GM19023 (cell line): ENCODE results near the gene NUMB.

Source experiments
- ATAC-seq: cut with Tn5 transposase; IDR thresholded peaks from one replicate; pipeline ENCODE4 v1.9.1; 2021; ENCODE audit warnings: mild to moderate bottlenecking, moderate library complexity; ENCODE audit not compliant: unreplicated experiment

NUMB gene

DNA sequence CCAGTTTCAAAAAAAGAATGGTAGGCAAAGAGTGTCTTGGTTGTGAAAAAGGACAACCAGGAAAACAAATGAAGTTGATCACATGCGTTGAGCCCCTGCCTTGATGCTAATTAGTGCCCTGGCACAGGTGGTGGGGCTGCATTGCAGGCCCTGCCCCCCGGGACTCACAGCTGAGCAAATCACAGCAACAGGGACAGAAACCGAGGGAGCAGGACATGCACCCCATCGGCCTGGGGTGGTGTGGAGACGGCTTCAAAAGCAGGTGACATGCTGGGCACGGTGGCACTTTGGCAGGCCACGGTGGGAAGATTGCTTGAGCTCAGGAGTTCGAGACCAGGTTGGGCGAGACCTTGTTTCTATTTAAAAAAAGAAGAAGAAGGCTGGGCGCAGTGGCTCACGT lies 222.2 kb downstream of the NUMB start:
- ATAC-seq = no peak

DNA sequence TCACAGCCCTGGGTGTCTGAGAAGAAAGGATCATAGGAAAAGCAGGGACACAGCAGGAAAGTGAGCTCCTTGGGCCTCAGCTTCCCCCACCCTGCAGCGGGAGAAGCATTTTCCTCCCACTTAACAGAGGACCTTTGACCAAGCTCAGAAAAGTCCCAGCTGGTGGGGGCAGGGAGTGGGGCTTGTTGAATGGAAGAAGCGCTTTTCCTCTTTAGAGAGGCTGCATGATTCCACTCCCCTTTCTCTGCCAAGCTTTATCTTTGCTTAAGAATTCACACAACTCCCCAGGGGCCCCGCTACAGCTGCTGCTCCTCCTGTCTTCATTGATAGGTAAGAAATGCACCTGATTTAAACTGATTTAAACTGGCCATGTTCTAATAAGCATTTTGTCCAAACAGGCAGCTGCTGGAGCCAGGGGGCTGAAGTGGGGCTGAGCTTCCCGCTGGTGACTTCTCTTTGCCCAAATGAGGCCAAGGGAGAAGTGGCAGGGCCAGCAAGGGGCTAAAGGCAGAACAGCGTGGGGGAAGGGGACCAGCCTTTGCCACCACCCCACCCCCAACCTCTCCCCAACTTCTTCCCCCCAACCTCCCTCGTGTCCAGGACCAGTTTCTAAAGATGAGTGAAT lies 222.7 kb downstream of the NUMB start:
- no peak for ATAC-seq

DNA sequence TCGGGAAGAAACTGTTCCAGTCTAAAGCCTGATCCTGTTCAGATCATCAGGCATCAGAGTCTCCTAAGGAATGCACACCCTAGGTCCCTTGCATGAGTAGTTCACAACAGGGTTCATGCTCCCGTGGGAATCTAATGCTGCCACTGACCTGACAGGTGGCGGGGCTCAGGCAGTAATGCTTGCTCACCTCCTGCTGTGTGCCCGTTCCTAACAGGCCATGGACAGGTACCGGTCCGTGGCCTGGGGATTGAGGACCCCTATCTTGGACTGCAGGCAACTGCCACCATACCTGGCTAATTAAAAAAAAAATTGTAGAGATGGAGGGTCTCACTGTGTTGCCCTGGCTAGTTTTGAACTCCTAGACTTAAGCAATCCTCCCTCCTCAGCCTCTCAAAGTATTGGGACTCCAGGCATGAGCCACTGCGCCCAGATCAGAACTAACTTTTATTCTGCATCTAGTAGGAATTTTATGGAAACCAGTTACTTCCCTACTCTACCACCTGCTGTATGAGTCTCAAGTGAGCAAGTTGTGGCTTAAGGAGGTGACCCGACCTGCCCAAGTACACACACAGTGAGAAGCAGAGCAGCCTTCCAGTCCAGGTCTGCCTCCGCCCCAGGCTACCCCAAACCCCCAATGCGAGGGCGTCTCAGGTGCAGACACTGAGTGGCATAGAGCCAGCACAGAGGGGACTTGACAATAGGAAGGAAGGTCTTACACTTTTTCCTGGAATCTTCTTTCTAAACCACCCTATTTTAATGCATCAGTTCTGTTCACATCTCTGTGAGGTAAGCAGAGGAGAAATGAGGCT lies 223.6 kb downstream of the NUMB start:
- no peak for ATAC-seq

DNA sequence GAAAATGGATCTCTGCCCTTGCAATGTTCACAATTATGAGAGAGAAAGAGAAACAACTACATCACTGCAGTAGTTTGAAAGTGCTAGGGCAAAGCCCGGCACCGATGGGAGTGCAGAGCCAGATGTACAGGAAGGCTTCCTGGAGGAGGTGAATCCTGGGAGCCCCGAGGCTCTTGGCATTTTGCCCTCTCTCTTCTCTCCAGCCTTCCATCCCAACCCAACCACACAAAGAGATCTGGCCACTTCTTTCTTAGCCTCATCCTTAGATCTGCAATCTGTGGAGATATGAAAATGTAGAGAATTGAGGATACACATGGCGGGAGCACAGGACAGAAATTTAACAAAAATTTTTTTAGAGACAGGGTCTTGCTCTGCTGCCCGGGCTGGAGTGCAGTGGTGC lies 224.3 kb downstream of the NUMB start:
- no peak for ATAC-seq

DNA sequence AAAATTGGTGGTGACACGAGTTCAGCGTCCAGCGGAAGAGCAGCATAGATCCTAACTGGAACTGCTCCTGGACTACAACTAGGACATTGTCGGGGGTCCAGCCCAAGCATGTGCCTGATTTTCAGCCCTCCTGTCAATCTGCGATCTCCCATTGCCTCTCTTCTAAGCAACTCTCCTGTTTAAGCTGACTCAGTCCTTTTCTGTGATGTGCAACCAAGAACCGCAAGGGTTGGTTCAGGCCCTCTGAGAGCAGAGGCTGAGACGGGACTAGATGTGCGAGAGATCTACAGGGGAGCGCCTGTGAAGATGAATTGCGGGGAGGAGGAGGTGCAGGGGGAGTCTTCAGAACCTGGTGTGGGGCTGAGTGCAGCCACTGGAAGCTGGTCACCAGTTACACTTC lies 224.8 kb downstream of the NUMB start:
- ATAC-seq = no peak

DNA sequence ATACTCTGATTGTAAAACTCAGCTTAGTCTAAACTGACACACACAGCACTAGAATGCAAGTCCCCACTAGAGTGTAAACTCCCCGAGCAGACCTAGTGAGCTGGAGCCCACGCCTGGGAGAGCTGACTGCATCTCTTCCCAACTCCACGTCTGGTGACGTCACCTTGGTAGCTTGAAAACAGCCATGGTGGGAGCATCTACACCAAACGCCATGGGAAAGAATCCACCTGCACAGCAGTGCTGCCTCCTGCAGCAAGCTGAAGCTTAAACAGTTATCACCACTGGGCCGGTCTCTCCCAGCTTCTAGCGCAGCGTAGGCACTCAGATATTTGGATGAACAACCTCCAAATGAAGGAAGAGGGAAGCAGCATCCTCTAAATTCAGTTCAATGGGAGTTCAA lies 225.4 kb downstream of the NUMB start:
- ATAC-seq = no peak

DNA sequence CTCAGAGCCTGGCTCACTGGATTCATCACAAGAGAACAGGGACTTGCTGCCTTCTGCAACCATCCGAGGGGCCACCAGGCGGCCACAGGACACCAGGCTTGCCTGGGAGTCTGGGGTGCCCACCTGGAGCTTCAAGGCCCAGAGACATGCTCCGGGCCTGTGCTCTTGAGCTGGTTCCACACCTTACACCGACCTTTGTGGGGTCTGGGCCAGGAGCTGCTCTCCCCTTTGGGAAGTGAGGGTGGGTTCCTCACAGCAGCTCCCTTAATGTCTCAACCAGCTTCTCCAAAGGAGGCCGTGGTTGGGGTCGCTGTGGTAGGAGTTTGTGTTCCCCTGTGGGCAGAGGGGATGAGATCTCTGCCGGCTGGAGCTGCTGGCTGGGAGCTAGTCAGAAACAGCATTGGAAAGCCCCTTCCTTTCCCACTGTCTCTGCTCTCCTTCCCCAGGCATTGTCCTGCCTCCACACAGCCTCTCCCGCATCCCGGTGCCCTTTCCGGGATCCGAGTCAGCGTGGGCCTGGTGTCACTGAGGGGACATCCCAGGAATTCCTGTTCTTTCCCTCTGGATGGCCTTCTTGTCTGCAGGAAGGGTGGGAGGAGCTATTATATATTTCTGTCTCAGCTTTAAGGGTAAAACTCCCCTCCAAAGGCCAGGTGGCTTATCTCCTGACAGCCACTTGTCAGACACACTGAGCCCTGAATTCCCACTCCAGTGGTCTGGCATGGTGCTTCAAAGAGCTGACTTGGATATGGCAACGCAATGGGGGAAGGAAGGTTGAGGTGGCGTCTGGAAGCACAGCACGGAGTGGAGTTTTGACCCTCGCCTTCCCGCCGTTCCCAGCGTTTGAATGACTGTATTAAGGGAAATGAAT lies 226.1 kb downstream of the NUMB start:
- no peak for ATAC-seq

DNA sequence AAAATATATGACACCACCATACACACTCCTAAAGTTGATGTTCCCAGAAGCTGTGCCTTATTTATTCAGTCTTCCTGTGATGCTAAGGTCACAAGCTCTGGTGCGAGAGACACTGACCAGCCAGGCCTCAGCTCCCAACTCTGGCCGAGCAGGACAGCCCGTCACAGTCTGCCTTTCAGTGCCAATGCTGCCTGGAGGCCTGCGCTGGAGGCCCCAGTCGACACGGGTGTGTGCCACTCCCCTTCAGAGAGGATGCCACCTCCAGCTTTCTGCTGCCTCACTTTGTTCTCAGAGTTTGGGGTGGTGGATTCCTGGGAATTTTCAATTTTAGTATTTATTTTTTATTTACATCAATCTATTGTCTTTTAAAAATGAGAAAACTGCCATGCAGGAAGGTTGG lies 228.3 kb downstream of the NUMB start:
- ATAC-seq = no peak

DNA sequence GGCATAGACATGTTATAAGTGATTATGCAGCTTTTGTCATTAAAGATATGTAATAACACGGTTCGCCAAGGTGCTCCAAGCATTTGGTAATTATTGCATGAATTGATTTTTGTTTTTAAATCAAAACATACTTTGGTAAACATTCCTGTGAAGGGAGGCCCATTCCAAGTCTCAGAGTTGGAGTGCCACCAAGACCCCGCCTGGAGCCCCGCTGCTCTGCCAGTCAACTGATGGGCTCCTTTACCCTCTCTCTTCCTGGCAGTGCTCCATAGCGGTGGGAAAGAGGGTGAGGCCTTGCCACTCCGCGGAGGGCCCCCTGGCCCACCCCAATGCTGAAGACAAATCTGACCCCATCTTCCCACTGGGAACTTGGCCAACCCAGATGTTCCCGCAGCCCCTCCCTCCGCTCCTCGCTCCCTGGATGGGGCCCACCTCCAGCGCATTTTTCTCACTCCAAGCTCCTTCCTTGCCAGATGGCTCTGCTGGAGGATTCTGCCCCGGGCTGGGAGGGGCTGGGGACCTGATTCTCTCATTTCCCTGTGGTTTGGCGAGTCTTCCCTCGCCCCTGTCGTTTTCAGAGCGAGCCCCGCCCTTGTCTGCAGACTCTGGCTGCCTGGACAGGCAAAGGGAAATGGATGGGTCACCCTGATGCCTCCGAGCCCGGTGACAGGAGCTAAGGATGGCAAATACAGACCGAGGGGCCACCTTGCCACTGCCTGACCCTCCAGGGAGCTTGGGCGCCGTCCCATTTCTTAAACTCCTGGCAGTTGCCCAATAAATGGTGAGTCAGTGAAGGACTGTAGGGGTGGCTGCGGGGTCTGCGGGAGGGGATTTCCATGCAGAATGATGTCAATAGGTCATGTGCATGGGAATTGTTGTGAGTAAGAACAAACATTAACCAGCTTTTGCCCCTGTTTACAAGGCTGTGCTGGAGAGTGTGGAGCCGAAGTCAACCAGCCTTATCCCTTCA lies 230.2 kb downstream of the NUMB start:
- ATAC-seq = no peak

DNA sequence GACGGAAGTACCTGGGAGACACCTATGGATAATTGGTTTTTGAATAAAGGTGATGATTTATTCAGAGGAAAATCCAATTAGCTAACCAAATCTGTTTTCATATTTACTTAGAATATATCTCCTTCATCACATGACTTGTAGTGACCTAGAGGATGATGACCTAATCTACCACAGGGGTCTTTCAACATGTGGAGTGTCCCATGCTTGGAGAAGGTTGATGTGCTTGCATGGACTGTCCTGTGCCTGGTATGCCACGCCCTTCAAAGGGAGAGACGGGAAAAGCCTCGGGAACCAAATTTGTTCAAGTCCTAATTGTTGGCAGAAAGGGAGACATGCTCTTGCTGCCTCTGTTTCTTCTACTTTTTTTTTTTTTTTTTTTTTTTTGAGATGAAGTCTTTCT lies 232.8 kb downstream of the NUMB start:
- no peak for ATAC-seq
